Measurements from ENCODE around the gene MAP3K10.
"Not testable (repeated sequence)": the region's sequence is repeated elsewhere in the genome, so short reads cannot be mapped to it uniquely, and the experiment has no call there.

MAP3K10 gene

GRCh38 chr19:40170303-40170989 is 20.8 kb upstream of the MAP3K10 start:
- DNase-seq (ENCODE audit: extremely low spot score, insufficient read length, low read depth); FAIRE-seq: not testable (repeated sequence)

- DNase-seq (ENCODE audit: extremely low spot score, insufficient read length, low read depth); FAIRE-seq: not testable (repeated sequence)
Observed at GRCh38 chr19:40171293-40171692, 19.9 kb upstream of the MAP3K10 start.

DNA sequence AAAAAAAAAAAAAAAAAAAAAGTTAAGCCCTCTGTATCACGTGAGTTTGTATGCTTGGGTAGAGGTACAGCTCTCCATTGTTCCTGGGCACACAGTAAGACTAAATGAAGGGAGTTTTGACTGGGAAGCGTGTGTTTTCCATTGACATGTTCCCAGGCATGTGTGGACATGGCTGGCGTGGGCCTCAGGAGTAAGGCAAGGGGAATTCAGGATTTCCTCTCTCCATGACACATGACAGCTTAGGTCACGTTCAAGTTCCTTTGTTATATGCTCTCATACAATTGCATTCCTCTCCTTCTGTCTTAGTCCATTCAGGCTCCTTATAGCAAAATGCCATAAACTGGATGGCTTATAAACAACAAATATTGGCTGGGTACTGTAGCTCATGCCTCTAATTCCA is 17.1 kb upstream of the MAP3K10 start:
- DNase-seq (ENCODE audit: extremely low spot score, insufficient read length, low read depth) (no peak), FAIRE-seq (no peak)

DNA sequence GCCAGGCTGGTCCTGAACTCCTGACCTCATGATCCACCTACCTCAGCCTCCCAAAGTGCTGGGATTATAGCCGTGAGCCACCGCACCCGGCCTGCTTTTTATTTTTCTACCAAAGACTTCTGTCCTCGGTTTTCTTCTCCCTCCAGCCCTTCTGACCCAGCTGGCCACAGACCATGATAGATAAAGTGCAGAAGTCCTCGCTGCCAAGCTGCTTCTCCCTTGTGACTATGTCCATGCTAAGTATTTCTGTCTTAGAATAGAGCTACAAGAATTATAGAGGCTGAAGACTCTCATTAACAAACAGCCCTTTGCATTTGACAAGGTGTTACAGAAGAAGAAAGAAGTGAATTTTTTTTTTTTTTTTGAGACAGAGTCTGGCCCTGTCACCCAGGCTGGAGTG is 15.4 kb upstream of the MAP3K10 start:
- DNase-seq (ENCODE audit: extremely low spot score, insufficient read length, low read depth) (no peak), FAIRE-seq (no peak)

DNA sequence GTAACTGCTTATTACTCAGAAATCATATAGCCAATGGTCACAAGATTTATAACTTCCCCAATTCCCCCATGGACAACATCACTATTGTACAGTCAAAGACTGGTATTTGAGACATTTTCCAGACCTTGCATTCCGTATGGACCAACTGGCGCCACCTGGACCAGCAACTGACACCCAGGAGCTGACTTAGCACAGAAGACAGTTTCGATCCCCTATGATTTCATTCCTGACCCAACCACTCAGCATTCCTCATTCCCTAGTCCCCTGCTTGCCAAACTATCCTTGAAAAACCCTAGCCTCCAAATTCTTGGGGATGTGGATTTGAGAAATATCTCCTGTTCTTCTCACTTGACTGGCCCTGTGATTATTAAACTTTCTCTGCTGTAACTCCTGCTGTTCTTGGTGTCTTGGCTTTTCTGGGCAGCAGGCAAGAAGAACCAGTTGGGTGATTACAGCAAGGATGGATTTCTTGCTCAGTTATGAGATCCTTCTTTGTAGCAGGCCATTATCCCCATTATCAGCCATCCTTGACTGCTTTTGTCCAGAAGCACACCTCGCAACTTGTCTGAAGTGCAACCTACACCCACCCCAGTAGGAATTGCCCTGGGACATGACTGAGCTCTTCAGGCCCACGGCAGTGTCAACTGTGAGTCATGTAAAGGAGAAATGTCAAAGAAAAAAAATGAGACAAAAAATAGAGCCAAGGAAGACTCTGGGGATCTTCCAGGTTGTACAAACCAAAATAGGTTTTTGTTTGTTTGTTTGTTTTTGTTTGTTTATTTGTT is 13.7 kb upstream of the MAP3K10 start:
- DNase-seq (ENCODE audit: extremely low spot score, insufficient read length, low read depth) (no peak), FAIRE-seq (no peak)

DNA sequence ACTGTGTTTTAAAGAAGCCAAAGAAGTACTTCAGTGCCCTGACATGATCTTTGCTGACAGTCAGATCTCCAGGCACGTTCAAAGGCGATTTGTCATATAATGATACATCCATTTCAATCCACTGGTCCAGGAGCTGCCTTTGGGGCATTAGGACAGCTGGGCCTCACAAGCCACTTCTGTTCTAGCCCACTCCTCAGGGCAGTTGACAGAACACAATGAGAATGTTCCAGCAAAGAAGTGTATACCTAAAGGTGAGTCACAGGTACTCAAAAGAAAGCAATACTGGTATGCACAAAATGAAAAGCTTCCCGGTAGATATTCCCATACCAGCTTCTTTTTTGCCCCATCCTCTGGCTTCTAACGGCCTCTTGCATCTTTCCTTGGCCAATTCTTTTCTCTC is 12.5 kb upstream of the MAP3K10 start:
- DNase-seq (ENCODE audit: extremely low spot score, insufficient read length, low read depth) (no peak), FAIRE-seq (no peak)

DNA sequence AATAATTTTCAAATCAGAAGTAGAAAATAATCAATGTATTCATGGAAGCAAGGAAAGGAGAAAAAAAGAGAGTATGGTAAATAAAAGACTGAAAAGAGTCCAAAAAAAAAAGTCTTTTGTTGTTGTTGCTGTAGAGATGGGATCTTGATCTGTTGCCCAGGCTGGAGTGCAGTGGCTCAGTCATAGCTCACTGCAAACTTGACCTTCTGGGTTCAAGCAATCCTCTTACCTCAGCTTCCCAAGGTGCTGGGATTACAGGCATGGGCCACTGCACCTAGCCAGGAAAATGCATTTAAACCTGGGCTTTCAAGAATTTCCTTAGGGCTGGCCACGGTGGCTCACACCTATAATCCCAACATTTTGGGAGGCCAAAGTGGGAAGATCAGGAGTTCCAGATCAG is 7.0 kb upstream of the MAP3K10 start:
- DNase-seq (ENCODE audit: extremely low spot score, insufficient read length, low read depth) (no peak), FAIRE-seq (no peak)

DNA sequence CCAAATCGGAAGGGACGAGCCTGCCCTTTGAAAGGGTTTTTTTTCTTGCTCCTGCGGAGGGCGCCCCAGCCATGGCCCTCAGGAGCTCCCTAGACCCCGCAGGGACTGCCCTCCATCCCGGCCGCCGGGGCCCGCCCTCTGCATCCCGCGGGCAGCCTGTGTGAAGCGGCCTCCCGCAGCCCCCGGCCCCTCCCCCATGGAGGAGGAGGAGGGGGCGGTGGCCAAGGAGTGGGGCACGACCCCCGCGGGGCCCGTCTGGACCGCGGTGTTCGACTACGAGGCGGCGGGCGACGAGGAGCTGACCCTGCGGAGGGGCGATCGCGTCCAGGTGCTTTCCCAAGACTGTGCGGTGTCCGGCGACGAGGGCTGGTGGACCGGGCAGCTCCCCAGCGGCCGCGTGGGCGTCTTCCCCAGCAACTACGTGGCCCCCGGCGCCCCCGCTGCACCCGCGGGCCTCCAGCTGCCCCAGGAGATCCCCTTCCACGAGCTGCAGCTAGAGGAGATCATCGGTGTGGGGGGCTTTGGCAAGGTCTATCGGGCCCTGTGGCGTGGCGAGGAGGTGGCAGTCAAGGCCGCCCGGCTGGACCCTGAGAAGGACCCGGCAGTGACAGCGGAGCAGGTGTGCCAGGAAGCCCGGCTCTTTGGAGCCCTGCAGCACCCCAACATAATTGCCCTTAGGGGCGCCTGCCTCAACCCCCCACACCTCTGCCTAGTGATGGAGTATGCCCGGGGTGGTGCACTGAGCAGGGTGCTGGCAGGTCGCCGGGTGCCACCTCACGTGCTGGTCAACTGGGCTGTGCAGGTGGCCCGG is 815 bp downstream of the MAP3K10 start:
- no peak for FAIRE-seq
- DNase-seq (ENCODE audit: extremely low spot score, insufficient read length, low read depth), result no peak

DNA sequence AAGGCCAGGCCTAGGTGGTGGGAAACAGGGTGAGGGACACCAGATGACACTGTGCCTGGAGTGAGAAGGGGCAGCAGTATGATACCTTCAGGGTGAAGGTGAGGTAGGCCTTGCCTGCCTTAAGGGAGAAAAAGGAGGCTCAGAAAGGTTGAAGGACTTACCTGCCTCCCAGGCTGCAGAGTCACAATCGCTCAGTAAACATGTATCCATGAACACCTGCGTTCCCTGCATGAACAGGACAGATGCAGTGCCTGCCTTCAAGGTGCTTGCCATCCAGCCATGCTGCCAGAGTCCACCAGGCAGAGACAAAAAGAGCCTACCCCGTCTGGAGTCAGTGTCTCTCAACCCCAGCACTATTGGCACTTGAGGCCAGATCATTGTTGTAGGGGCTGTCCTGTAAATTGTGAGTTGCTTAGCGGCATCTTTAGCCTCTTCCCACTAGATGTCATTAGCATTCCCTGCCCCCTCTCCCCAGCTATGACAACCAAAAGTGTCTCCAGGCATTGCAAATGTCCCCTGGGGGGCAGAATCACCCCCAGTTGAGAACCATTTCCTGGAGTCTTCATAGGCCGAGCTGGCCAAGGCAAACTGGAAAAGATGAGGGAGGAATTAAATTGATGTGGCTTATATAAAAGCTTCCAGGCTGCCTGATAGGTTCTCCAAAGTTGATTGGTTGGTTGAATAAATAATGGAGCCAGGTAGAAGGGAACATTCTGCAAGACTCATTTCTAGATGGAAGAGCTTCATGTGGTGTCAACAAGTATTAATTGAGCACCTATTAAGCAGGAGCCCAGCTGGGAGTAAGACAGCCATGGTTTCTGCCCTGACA is 1.7 kb downstream of the MAP3K10 start:
- FAIRE-seq (no peak), DNase-seq (ENCODE audit: extremely low spot score, insufficient read length, low read depth) (no peak)

- DNase-seq (ENCODE audit: extremely low spot score, insufficient read length, low read depth) (no peak), FAIRE-seq (no peak)
Observed at GRCh38 chr19:40193587-40193849, 2.3 kb downstream of the MAP3K10 start.

DNA sequence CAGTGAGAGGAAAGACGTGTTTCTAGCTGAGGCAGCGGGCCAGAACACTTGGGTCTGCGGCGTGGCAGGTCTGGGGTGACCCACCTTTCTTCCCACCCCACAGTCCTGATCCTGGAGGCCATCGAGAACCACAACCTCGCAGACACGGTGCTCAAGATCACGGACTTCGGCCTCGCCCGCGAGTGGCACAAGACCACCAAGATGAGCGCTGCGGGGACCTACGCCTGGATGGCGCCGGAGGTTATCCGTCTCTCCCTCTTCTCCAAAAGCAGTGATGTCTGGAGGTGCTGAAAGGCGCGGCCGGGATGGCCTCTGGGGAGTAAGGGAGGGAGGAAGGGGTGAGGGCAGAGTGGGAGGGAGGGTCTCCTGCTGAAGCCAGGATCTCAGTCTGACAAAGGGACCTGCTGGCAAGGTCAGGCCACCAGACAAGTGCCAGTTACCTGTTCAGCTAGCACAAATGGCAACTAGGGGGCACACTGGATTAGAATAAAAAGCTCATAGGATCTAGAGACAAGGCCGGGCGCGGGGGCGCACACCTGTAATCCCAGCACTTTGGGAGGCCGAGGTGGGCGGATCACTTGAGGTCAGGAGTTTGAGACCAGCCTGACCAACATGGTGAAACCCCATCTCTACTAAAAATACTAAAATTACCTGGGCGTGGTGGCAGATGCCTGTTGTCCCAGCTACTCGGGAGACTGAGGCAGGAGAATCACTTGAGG is 7.2 kb downstream of the MAP3K10 start:
- DNase-seq (ENCODE audit: extremely low spot score, insufficient read length, low read depth) (no peak), FAIRE-seq (no peak)

GRCh38 chr19:40200341-40201099 is 9.3 kb downstream of the MAP3K10 start:
- no peak for FAIRE-seq
- no peak for DNase-seq (ENCODE audit: extremely low spot score, insufficient read length, low read depth)

GRCh38 chr19:40204381-40204780 is 13.2 kb downstream of the MAP3K10 start:
- DNase-seq (ENCODE audit: extremely low spot score, insufficient read length, low read depth) (no peak), FAIRE-seq (no peak)

DNA sequence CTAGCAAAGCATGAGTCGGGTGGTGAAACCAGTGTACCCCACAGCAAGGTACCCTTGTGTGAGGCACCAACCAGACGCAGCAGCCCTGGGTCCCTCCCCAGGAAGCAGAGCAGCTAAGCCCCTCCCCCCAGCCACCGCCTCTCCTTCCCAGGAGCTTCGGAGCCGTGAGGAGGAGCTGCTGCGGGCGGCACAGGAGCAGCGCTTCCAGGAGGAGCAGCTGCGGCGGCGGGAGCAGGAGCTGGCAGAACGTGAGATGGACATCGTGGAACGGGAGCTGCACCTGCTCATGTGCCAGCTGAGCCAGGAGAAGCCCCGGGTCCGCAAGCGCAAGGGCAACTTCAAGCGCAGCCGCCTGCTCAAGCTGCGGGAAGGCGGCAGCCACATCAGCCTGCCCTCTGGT is 14.5 kb downstream of the MAP3K10 start:
- no peak for FAIRE-seq
- no peak for DNase-seq (ENCODE audit: extremely low spot score, insufficient read length, low read depth)

DNA sequence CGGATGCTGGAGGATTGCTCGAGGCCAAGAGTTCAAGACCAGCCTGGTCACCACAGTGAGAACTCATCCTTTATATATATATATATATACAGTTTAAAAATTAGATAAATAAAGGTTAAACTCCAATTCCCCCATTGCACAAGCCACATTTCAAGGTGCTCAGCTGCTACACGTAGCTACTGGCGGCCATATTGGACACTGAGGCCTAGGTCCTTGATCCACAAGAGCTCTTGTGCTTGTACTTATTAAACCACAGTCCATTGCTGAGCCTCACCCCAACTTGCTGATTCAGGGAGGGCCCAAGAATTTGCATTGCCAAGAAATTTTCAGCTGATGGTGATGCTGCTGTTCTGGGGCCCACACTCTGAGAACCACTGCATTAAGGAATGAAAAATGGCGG is 17.4 kb downstream of the MAP3K10 start:
- FAIRE-seq (no peak), DNase-seq (ENCODE audit: extremely low spot score, insufficient read length, low read depth) (no peak)

DNA sequence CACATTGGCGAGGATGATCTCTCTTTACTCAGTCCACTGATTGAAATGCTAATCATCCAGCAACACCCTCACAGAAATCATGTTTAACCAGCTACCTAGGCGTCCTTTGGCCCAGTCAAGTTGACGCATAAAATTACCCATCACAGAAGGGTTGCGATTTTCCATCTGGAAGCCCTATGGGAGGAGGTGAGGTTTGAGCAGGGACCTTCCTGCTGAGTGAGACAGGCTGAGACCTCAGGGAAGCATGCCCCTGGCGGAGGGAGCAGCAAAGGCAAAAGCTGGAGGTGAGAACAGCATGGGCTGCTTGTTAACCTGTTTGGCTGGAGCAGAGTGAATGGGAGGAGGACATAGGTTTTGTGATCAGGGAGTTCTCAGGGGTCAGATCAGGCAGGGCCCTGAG is 19.7 kb downstream of the MAP3K10 start:
- DNase-seq (ENCODE audit: extremely low spot score, insufficient read length, low read depth), result no peak
- FAIRE-seq, result no peak

GRCh38 chr19:40213251-40213829 is 22.1 kb downstream of the MAP3K10 start:
- FAIRE-seq, result no peak
- DNase-seq (ENCODE audit: extremely low spot score, insufficient read length, low read depth), result no peak

DNA sequence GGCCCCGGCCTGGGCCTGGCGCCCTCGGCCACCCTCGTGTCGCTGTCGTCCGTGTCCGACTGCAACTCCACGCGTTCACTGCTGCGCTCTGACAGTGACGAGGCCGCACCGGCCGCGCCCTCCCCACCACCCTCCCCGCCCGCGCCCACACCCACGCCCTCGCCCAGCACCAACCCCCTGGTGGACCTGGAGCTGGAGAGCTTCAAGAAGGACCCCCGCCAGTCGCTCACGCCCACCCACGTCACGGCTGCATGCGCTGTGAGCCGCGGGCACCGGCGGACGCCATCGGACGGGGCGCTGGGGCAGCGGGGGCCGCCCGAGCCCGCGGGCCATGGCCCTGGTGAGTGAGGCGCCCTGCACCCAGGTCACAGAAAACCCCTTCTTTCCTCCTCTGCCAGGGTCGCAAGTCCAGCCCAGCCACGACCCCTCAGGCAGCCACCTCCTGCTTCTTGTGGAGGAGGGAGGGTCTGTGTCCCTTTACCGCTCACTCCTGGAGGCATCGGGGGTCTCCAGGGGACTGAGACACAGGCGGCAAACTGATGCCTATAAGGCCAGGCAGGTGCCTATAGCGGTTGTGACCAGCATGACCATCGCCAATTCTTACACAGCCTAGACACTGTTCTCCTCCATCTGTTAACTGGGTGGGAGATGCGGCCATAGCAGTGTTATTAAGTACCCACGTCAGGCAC is 22.8 kb downstream of the MAP3K10 start:
- no peak for FAIRE-seq
- no peak for DNase-seq (ENCODE audit: extremely low spot score, insufficient read length, low read depth)

All from GM18507 (cell line).